Hepatocyte (in vitro differentiated cells): Measurements from ENCODE around the gene EHD3. TPM values are rescaled to one million over a fixed set of nuclear protein-coding genes. Genes with fewer than 3 reads are reported as not detected.

Source experiments
- DNase-seq: peaks from one replicate; pipeline ENCODE4 v3.0.0-alpha.2; 2016; ENCODE audit warnings: low spot score
- H2AFZ ChIP-seq: fragments of 200-600 bp; sonication (generic); 2 replicates; pipeline ENCODE4 v1.6.0; 2016; ENCODE audit warnings: antibody characterized with exemption, mild to moderate bottlenecking
- H3K27ac ChIP-seq: fragments of 200-600 bp; sonication (generic); 2 replicates; pipeline ENCODE4 v1.5.1; 2016; ENCODE audit warnings: mild to moderate bottlenecking
- H3K27me3 ChIP-seq: fragments of 200-600 bp; sonication (generic); 2 replicates; pipeline ENCODE4 v1.6.1; 2016
- H3K36me3 ChIP-seq: fragments of 200-600 bp; sonication (generic); replicated peaks from 2 replicates; pipeline ENCODE4 v1.5.1; 2016; ENCODE audit warnings: low read depth; ENCODE audit not compliant: insufficient read depth
- H3K4me1 ChIP-seq: fragments of 200-600 bp; sonication (generic); 2 replicates; pipeline ENCODE4 v1.5.1; 2016; ENCODE audit warnings: mild to moderate bottlenecking, moderate library complexity; ENCODE audit not compliant: insufficient read depth
- H3K4me2 ChIP-seq: fragments of 200-600 bp; sonication (generic); 2 replicates; pipeline ENCODE4 v1.6.0; 2016
- H3K4me3 ChIP-seq: fragments of 200-600 bp; sonication (generic); 2 replicates; pipeline ENCODE4 v1.5.1; 2016; ENCODE audit warnings: mild to moderate bottlenecking
- H3K79me2 ChIP-seq: fragments of 200-600 bp; sonication (generic); 2 replicates; pipeline ENCODE4 v1.6.0; 2017; ENCODE audit warnings: mild to moderate bottlenecking
- H3K9me2 ChIP-seq: fragments of 200-600 bp; sonication (generic); replicated peaks from 2 replicates; pipeline ENCODE4 v1.6.0; 2017; ENCODE audit warnings: mild to moderate bottlenecking; ENCODE audit not compliant: insufficient read depth
- H3K9me3 ChIP-seq: fragments of 200-600 bp; sonication (generic); 2 replicates; pipeline ENCODE4 v1.5.1; 2016; ENCODE audit warnings: low read depth, mild to moderate bottlenecking
- H4K20me1 ChIP-seq: fragments of 200-600 bp; sonication (generic); 2 replicates; pipeline ENCODE4 v1.6.0; 2016; ENCODE audit warnings: mild to moderate bottlenecking; ENCODE audit not compliant: insufficient read depth, poor library complexity, severe bottlenecking
- EZH2 ChIP-seq: fragments of 200-600 bp; sonication (generic); IDR thresholded peaks from 2 replicates; pipeline ENCODE4 v1.6.1; 2016; ENCODE audit warnings: antibody characterized with exemption, mild to moderate bottlenecking, borderline replicate concordance
- EZH2phosphoT487 ChIP-seq: fragments of 200-600 bp; sonication (generic); IDR thresholded peaks from one replicate; pipeline ENCODE4 v1.6.1; 2018; ENCODE audit warnings: antibody characterized with exemption, mild to moderate bottlenecking, low read depth, moderate library complexity; ENCODE audit not compliant: unreplicated experiment, severe bottlenecking
- WGBS: methylation state at CpG from one replicate; pipeline ENCODE4 v1.1.6; 2016; ENCODE audit warnings: low lambda C conversion rate; ENCODE audit errors: missing lambda C conversion rate; 5-methylcytosine and 5-hydroxymethylcytosine counted together
- polyA plus RNA-seq: library from polyadenylated mRNA; unstranded; fragments of >200 nt; fragmentation: Nextera tagmentation; extraction: Ambion mirVana; gene quantifications from 2 replicates; pipeline ENCODE4 v1.2.1, GENCODE V29; 2016
- total RNA-seq: library from RNA; depleted of rRNA; stranded (reverse); fragments of >200 nt; gene quantifications from 2 replicates; pipeline ENCODE4 v1.2.3, GENCODE V29; 2014
- TF ChIP-seq, protein P1 (sequence below): fragments of 200-600 bp; sonication (generic); IDR thresholded peaks from 2 replicates; pipeline ENCODE4 v1.5.1; 2016; ENCODE audit warnings: antibody characterized with exemption, mild to moderate bottlenecking; ENCODE audit not compliant: poor library complexity

EHD3 gene
- total and polyA plus RNA-seq, 2 experiments from 2014 or later = 4.5 to 6.2 TPM

DNA sequence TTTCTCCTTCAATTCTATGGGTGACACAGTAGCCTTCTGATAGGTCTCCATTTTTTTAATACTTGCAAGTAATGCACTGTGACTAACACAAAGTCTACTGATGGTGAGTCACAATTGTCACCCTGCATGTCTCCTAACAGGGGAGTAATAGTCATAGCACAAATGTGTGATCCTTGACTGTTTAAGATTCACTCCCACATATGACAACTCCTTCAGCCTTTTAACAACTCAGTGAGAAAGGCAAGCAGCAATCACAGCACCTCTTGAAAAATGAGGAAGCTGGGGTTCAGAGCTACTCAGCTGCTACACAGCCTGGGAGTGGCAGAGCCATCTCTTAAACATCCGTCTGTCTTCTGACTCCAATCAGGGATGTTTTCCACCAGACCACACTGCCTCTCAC lies 63.8 kb downstream of the EHD3 start:
- no peaks in the 10 kb centered on the region for H3K9me3 ChIP-seq
- H4K20me1 ChIP-seq = no peaks in the 10 kb centered on the region
- no peak overlapping the region for H2AFZ ChIP-seq
- no peak overlapping the region for H3K4me3 ChIP-seq
- 59% methylated on average over 1 of the region's 1 CpG for WGBS
- TF ChIP-seq EZH2 (no peak), EZH2phosphoT487 (no peak)
- TF ChIP-seq, protein P1, sequence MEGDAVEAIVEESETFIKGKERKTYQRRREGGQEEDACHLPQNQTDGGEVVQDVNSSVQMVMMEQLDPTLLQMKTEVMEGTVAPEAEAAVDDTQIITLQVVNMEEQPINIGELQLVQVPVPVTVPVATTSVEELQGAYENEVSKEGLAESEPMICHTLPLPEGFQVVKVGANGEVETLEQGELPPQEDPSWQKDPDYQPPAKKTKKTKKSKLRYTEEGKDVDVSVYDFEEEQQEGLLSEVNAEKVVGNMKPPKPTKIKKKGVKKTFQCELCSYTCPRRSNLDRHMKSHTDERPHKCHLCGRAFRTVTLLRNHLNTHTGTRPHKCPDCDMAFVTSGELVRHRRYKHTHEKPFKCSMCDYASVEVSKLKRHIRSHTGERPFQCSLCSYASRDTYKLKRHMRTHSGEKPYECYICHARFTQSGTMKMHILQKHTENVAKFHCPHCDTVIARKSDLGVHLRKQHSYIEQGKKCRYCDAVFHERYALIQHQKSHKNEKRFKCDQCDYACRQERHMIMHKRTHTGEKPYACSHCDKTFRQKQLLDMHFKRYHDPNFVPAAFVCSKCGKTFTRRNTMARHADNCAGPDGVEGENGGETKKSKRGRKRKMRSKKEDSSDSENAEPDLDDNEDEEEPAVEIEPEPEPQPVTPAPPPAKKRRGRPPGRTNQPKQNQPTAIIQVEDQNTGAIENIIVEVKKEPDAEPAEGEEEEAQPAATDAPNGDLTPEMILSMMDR = no peak
- H3K27ac ChIP-seq = no peak overlapping the region
- H3K4me1 ChIP-seq = peaks cover 3% of the 10 kb centered on the region
- H3K79me2 ChIP-seq = no peaks in the 10 kb centered on the region
- no peak overlapping the region for H3K4me2 ChIP-seq
- DNase-seq = no peak
- no peaks in the 10 kb centered on the region for H3K27me3 ChIP-seq
- no peaks in the 10 kb centered on the region for H3K9me2 ChIP-seq
- no peaks in the 10 kb centered on the region for H3K36me3 ChIP-seq

- Histone ChIP-seq H3K9me3 (no peaks in the 10 kb centered on the region), H3K27ac (no peak overlapping the region), H2AFZ (no peak overlapping the region), H3K79me2 (no peaks in the 10 kb centered on the region), H4K20me1 (no peaks in the 10 kb centered on the region), H3K4me3 (no peak overlapping the region), H3K4me1 (peaks cover 3% of the 10 kb centered on the region), H3K36me3 (no peaks in the 10 kb centered on the region), H3K9me2 (no peaks in the 10 kb centered on the region), H3K4me2 (no peak overlapping the region), H3K27me3 (no peaks in the 10 kb centered on the region)
- DNase-seq = no peak
- 29% methylated on average over 4 of the region's 4 CpGs for WGBS
- TF ChIP-seq, protein P1 = no peak
- TF ChIP-seq EZH2phosphoT487 (no peak), EZH2 (no peak)
Measured at GRCh38 chr2:31299547-31299946, 65.6 kb downstream of the EHD3 start.

DNA sequence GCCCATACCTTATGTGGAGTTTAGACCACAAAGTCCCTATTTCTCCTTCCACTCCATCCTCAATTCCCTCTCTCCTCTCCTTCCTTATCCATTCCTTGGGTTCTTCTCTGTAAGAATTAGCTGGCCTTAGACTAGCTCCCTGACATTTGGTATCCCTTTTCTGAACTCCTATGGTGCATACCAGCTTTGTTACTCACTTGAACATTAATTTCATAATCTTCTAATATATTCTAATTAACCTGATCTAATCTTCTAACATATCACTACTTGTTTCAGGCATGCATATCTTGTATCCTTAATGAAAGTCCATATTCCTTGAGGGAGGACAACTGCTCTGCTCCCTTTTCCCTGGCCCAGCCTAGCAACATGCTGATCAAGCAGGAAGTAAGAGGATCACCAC lies 66.4 kb downstream of the EHD3 start:
- Histone ChIP-seq H2AFZ (no peak overlapping the region), H3K9me2 (no peaks in the 10 kb centered on the region), H3K79me2 (no peaks in the 10 kb centered on the region), H3K4me3 (no peak overlapping the region), H4K20me1 (no peaks in the 10 kb centered on the region), H3K36me3 (no peaks in the 10 kb centered on the region), H3K27me3 (no peaks in the 10 kb centered on the region), H3K4me2 (no peak overlapping the region), H3K27ac (no peak overlapping the region), H3K4me1 (peaks cover 3% of the 10 kb centered on the region), H3K9me3 (no peaks in the 10 kb centered on the region)
- DNase-seq = no peak
- TF ChIP-seq, protein P1 = no peak
- TF ChIP-seq EZH2 = no peak
- no peak for TF ChIP-seq EZH2phosphoT487

DNA sequence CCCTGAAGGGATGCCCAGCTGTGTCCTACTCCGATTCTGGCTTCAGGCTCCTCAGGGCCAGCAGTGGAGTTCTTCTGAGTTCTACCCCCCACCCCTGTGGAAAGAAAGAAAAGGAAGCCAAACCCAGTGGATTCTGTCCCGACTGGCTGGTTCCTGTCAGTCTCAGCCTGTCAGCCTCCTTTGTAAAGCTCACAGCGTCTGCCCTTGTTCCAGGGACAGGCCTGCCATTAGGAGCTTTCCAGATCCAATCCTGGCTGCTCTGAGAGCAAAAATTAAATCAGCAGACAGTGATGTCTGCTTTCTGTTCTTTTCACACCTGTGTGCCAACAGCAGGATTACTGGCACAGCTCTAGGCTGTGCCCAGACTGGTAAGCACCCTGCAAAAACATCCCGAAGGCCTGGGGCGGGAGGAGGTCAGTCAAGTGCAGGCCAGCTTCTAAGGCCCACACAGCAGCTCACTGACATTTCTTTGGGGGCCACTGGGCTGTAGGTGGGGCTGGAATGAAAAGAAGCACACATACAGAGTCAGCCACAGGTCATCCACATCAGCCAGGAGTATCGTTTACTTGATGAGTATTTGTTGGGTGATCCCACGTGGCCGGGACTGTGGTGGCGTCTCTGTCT lies 69.1 kb downstream of the EHD3 start:
- no peaks in the 10 kb centered on the region for H3K9me3 ChIP-seq
- H3K27me3 ChIP-seq = no peaks in the 10 kb centered on the region
- TF ChIP-seq EZH2phosphoT487 = no peak
- TF ChIP-seq, protein P1 = no peak
- no peak for TF ChIP-seq EZH2
- no peaks in the 10 kb centered on the region for H4K20me1 ChIP-seq
- no peaks in the 10 kb centered on the region for H3K79me2 ChIP-seq
- no peaks in the 10 kb centered on the region for H3K9me2 ChIP-seq
- H3K27ac ChIP-seq = no peak overlapping the region
- no peak overlapping the region for H2AFZ ChIP-seq
- peaks cover 3% of the 10 kb centered on the region for H3K4me1 ChIP-seq
- no peak for DNase-seq
- H3K4me3 ChIP-seq = no peak overlapping the region
- WGBS = 71% methylated on average over 9 of the region's 9 CpGs
- H3K36me3 ChIP-seq = no peaks in the 10 kb centered on the region
- no peak overlapping the region for H3K4me2 ChIP-seq
